ENCODE measurements around the gene ECI1.

Gene ECI1

DNA sequence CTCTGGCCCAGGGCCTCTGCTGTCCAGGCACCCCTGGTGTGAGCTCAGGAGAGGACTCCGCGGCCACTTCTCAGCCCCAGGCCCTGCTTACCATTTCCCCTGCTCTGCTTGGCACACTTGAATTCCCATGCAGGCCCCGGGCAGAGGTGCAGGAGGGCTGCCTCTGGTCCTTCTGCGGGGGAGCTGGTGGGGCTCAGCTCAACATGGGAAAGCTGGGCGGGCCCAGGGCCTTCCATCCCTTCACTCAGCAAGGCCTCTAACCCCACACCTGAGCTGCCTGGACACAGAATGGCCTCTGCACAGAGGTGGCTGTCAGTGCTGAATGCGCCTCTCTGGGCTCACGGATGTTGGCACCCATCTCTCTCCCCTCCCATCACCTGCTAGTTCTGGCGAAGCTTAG, 29.1 kb upstream of the ECI1 start:
- Histone ChIP-seq H3K36me3 (ENCODE audit: insufficient read depth, low read length) (no peaks in the 10 kb centered on the region), H3K9ac (ENCODE audit: low read depth, low read length, poor library complexity, severe bottlenecking) (no peak overlapping the region), H3K4me3 (ENCODE audit: low read length, poor library complexity, severe bottlenecking) (no peak overlapping the region), H2AFZ (ENCODE audit: low read length) (no peak overlapping the region), H3K27me3 (ENCODE audit: insufficient read depth, low read length, poor library complexity, severe bottlenecking) (no peaks in the 10 kb centered on the region), H3K9me3 (ENCODE audit: insufficient read depth, low read depth, low read length) (no peaks in the 10 kb centered on the region), H3K79me2 (ENCODE audit: insufficient read depth, low read length) (no peaks in the 10 kb centered on the region), H3K4me1 (ENCODE audit: insufficient read depth, low read length, poor library complexity, severe bottlenecking) (no peaks in the 10 kb centered on the region), H4K20me1 (ENCODE audit: insufficient read depth, low read length, poor library complexity, severe bottlenecking) (no peaks in the 10 kb centered on the region), H3K4me2 (ENCODE audit: low read depth, low read length, poor library complexity, severe bottlenecking) (no peak overlapping the region), H3K9me2 (replicated peaks; ENCODE audit: low read depth, low read length) (no peaks in the 10 kb centered on the region), H3F3A (ENCODE audit: low read depth) (no peaks in the 10 kb centered on the region)
- TF ChIP-seq EZH2phosphoT487 (IDR thresholded peaks at IDR 0.05; ENCODE audit: borderline replicate concordance), result no peak
- TF ChIP-seq, protein P1, sequence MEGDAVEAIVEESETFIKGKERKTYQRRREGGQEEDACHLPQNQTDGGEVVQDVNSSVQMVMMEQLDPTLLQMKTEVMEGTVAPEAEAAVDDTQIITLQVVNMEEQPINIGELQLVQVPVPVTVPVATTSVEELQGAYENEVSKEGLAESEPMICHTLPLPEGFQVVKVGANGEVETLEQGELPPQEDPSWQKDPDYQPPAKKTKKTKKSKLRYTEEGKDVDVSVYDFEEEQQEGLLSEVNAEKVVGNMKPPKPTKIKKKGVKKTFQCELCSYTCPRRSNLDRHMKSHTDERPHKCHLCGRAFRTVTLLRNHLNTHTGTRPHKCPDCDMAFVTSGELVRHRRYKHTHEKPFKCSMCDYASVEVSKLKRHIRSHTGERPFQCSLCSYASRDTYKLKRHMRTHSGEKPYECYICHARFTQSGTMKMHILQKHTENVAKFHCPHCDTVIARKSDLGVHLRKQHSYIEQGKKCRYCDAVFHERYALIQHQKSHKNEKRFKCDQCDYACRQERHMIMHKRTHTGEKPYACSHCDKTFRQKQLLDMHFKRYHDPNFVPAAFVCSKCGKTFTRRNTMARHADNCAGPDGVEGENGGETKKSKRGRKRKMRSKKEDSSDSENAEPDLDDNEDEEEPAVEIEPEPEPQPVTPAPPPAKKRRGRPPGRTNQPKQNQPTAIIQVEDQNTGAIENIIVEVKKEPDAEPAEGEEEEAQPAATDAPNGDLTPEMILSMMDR (conservative IDR thresholded peaks at IDR 0.05; ENCODE audit: low read length), result no peak

DNA sequence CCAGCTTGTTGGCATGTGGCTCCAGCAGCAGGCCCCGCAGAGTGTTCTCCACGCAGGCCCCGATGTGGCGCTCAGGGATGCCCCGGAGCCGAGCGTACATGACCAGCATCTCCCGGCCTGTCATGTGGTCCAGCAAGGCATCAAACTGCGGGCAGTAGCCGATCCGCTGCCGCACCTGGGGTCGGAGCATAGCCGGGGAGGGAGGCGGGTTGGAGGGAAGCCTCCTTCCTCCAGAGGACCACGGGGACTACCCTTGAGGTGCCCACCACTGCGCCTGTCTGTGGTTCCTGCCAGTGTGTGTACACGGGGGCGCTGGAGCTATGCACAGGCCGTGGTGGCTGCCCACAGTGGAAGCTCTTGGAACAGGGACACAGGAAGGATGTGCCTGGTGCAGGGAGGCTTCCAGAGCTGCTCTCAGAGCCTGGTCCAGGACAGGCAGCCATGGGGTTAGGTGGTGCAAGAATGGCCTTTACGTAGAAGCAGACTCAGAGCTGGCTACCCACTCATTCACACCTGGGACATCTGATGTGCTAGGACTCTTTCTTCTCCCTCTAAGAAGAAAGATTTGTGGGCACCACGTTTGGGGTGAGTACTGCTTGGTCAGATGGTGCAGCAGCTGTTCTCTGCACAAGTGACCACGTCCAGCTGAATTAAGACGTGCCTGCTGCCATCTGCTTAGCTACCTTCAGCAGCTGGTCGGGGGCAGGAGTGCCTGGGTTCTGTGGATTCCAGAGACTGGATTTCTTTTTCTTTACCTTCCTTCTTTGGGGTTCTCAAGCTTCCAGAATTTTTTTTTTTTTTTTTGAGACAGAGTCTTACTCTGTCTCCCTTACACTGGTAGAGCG, 27.8 kb upstream of the ECI1 start:
- Histone ChIP-seq H3K9ac (ENCODE audit: low read depth, low read length, poor library complexity, severe bottlenecking) (no peak overlapping the region), H2AFZ (ENCODE audit: low read length) (no peak overlapping the region), H3K9me3 (ENCODE audit: insufficient read depth, low read depth, low read length) (no peaks in the 10 kb centered on the region), H3K27me3 (ENCODE audit: insufficient read depth, low read length, poor library complexity, severe bottlenecking) (no peaks in the 10 kb centered on the region), H4K20me1 (ENCODE audit: insufficient read depth, low read length, poor library complexity, severe bottlenecking) (no peaks in the 10 kb centered on the region), H3K79me2 (ENCODE audit: insufficient read depth, low read length) (no peaks in the 10 kb centered on the region), H3K4me2 (ENCODE audit: low read depth, low read length, poor library complexity, severe bottlenecking) (no peak overlapping the region), H3K36me3 (ENCODE audit: insufficient read depth, low read length) (no peaks in the 10 kb centered on the region), H3K4me1 (ENCODE audit: insufficient read depth, low read length, poor library complexity, severe bottlenecking) (no peaks in the 10 kb centered on the region), H3F3A (ENCODE audit: low read depth) (no peaks in the 10 kb centered on the region), H3K4me3 (ENCODE audit: low read length, poor library complexity, severe bottlenecking) (no peak overlapping the region), H3K9me2 (replicated peaks; ENCODE audit: low read depth, low read length) (no peaks in the 10 kb centered on the region)
- TF ChIP-seq, protein P1 (conservative IDR thresholded peaks at IDR 0.05; ENCODE audit: low read length), result no peak
- TF ChIP-seq EZH2phosphoT487 (IDR thresholded peaks at IDR 0.05; ENCODE audit: borderline replicate concordance), result no peak

- H3K27me3 ChIP-seq (ENCODE audit: insufficient read depth, low read length, poor library complexity, severe bottlenecking), result no peaks in the 10 kb centered on the region
- H3K4me1 ChIP-seq (ENCODE audit: insufficient read depth, low read length, poor library complexity, severe bottlenecking), result no peaks in the 10 kb centered on the region
- H2AFZ ChIP-seq (ENCODE audit: low read length), result no peak overlapping the region
- no peaks in the 10 kb centered on the region for H3K9me2 ChIP-seq (replicated peaks; ENCODE audit: low read depth, low read length)
- no peak overlapping the region for H3K4me3 ChIP-seq (ENCODE audit: low read length, poor library complexity, severe bottlenecking)
- no peak overlapping the region for H3K4me2 ChIP-seq (ENCODE audit: low read depth, low read length, poor library complexity, severe bottlenecking)
- no peak overlapping the region for H3K9ac ChIP-seq (ENCODE audit: low read depth, low read length, poor library complexity, severe bottlenecking)
- TF ChIP-seq, protein P1 (conservative IDR thresholded peaks at IDR 0.05; ENCODE audit: low read length), result no peak
- TF ChIP-seq EZH2phosphoT487 (IDR thresholded peaks at IDR 0.05; ENCODE audit: borderline replicate concordance), result no peak
- no peaks in the 10 kb centered on the region for H3K79me2 ChIP-seq (ENCODE audit: insufficient read depth, low read length)
- no peaks in the 10 kb centered on the region for H3K9me3 ChIP-seq (ENCODE audit: insufficient read depth, low read depth, low read length)
- H3K36me3 ChIP-seq (ENCODE audit: insufficient read depth, low read length), result no peaks in the 10 kb centered on the region
- H3F3A ChIP-seq (ENCODE audit: low read depth), result no peaks in the 10 kb centered on the region
- H4K20me1 ChIP-seq (ENCODE audit: insufficient read depth, low read length, poor library complexity, severe bottlenecking), result no peaks in the 10 kb centered on the region
Observed at GRCh38 chr16:2278272-2278608, 26.9 kb upstream of the ECI1 start.
